ENCODE measurements around the gene DPAGT1.

DNA sequence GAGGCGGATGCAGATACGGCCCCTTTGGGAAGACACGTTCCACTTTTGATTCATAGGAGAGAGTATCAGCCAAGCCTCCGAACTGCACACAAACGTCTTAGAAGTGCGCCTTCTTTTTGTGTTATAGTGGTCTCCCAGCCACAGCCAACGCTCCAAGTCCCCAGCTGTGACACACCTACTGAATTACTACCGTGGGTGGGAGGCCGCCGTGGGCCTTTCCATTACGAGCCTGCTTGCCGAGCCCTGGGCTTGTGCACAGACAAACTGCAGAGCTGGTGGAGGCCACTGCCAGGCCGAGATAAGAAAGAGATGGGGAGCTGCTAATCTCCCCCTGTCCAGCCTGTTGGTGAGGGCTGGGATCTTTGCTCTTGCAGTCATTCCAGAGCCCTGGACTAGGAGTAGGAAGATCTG lies 16.2 kb downstream of the DPAGT1 start:
- TF ChIP-seq, protein P1, sequence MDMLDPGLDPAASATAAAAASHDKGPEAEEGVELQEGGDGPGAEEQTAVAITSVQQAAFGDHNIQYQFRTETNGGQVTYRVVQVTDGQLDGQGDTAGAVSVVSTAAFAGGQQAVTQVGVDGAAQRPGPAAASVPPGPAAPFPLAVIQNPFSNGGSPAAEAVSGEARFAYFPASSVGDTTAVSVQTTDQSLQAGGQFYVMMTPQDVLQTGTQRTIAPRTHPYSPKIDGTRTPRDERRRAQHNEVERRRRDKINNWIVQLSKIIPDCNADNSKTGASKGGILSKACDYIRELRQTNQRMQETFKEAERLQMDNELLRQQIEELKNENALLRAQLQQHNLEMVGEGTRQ (CRISPR knock-in tag; IDR thresholded peaks at IDR 0.05): no peak
- TF ChIP-seq, protein P2, sequence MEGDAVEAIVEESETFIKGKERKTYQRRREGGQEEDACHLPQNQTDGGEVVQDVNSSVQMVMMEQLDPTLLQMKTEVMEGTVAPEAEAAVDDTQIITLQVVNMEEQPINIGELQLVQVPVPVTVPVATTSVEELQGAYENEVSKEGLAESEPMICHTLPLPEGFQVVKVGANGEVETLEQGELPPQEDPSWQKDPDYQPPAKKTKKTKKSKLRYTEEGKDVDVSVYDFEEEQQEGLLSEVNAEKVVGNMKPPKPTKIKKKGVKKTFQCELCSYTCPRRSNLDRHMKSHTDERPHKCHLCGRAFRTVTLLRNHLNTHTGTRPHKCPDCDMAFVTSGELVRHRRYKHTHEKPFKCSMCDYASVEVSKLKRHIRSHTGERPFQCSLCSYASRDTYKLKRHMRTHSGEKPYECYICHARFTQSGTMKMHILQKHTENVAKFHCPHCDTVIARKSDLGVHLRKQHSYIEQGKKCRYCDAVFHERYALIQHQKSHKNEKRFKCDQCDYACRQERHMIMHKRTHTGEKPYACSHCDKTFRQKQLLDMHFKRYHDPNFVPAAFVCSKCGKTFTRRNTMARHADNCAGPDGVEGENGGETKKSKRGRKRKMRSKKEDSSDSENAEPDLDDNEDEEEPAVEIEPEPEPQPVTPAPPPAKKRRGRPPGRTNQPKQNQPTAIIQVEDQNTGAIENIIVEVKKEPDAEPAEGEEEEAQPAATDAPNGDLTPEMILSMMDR (IDR thresholded peaks at IDR 0.05): no peak
- TF ChIP-seq SP1 (CRISPR knock-in tag; conservative IDR thresholded peaks at IDR 0.05) (no peak), TEAD4 (CRISPR knock-in tag; IDR thresholded peaks at IDR 0.05) (no peak), RELA (CRISPR knock-in tag; IDR thresholded peaks at IDR 0.05; ENCODE audit: borderline replicate concordance) (no peak), IRF1 (CRISPR knock-in tag; IDR thresholded peaks at IDR 0.05) (no peak), ELF4 (CRISPR knock-in tag; IDR thresholded peaks at IDR 0.05; ENCODE audit: low read depth) (no peak), ZNF121 (CRISPR knock-in tag; IDR thresholded peaks at IDR 0.05) (no peak), ZNF138 (CRISPR knock-in tag; conservative IDR thresholded peaks at IDR 0.05) (no peak), E2F1 (CRISPR knock-in tag; IDR thresholded peaks at IDR 0.05) (no peak), MAX (CRISPR knock-in tag; IDR thresholded peaks at IDR 0.05) (no peak)
- TF ChIP-seq, protein P3, sequence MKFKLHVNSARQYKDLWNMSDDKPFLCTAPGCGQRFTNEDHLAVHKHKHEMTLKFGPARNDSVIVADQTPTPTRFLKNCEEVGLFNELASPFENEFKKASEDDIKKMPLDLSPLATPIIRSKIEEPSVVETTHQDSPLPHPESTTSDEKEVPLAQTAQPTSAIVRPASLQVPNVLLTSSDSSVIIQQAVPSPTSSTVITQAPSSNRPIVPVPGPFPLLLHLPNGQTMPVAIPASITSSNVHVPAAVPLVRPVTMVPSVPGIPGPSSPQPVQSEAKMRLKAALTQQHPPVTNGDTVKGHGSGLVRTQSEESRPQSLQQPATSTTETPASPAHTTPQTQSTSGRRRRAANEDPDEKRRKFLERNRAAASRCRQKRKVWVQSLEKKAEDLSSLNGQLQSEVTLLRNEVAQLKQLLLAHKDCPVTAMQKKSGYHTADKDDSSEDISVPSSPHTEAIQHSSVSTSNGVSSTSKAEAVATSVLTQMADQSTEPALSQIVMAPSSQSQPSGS (CRISPR knock-in tag; IDR thresholded peaks at IDR 0.05; ENCODE audit: borderline replicate concordance, low read depth): no peak
- TF ChIP-seq, protein P4, sequence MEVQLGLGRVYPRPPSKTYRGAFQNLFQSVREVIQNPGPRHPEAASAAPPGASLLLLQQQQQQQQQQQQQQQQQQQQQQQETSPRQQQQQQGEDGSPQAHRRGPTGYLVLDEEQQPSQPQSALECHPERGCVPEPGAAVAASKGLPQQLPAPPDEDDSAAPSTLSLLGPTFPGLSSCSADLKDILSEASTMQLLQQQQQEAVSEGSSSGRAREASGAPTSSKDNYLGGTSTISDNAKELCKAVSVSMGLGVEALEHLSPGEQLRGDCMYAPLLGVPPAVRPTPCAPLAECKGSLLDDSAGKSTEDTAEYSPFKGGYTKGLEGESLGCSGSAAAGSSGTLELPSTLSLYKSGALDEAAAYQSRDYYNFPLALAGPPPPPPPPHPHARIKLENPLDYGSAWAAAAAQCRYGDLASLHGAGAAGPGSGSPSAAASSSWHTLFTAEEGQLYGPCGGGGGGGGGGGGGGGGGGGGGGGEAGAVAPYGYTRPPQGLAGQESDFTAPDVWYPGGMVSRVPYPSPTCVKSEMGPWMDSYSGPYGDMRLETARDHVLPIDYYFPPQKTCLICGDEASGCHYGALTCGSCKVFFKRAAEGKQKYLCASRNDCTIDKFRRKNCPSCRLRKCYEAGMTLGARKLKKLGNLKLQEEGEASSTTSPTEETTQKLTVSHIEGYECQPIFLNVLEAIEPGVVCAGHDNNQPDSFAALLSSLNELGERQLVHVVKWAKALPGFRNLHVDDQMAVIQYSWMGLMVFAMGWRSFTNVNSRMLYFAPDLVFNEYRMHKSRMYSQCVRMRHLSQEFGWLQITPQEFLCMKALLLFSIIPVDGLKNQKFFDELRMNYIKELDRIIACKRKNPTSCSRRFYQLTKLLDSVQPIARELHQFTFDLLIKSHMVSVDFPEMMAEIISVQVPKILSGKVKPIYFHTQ (CRISPR knock-in tag; IDR thresholded peaks at IDR 0.05): no peak

All from WTC11 (cell line).